ENCODE data around the gene GABBR2.

DNA sequence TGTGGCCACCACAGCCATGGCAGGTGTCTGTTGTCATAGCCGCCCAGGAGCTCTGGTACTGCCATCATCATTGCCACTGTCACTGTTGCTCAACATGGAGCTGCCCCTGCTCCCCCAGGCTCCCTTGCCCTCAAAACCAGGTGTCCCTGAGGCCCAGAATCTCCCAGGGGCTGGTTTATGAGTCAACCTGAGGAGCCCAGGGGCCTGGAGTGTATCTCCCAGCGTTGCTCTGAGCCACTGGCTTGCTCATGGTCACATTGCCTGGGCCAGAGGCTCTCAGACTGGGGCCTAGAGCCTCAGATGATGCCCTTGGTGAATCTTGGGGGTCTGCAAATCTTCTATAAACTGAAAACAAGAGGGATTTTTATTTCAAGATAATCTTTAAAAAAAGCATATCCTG, 428.6 kb downstream of the GABBR2 start:
- TF ChIP-seq POLR2A (IDR thresholded peaks at IDR 0.05) (no peak), POLR2AphosphoS5 (IDR thresholded peaks at IDR 0.05) (no peak)
- TF ChIP-seq, protein P1, sequence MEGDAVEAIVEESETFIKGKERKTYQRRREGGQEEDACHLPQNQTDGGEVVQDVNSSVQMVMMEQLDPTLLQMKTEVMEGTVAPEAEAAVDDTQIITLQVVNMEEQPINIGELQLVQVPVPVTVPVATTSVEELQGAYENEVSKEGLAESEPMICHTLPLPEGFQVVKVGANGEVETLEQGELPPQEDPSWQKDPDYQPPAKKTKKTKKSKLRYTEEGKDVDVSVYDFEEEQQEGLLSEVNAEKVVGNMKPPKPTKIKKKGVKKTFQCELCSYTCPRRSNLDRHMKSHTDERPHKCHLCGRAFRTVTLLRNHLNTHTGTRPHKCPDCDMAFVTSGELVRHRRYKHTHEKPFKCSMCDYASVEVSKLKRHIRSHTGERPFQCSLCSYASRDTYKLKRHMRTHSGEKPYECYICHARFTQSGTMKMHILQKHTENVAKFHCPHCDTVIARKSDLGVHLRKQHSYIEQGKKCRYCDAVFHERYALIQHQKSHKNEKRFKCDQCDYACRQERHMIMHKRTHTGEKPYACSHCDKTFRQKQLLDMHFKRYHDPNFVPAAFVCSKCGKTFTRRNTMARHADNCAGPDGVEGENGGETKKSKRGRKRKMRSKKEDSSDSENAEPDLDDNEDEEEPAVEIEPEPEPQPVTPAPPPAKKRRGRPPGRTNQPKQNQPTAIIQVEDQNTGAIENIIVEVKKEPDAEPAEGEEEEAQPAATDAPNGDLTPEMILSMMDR (IDR thresholded peaks at IDR 0.05): no peak

Measured in suprapubic skin (tissue), 4 donors.